ENCODE results near the gene SENP6. TPM values are rescaled to one million over a fixed set of nuclear protein-coding genes. Genes with fewer than 3 reads are reported as not detected.

The SENP6 gene
- total RNA-seq, 1 experiment from 2014 or later = 90.9 TPM

GRCh38 chr6:75752365-75752764 lies 150.7 kb downstream of the SENP6 start:
- peaks cover 16% of the 10 kb centered on the region for H3K4me1 Mint-ChIP-seq
- H3K9me3 Mint-ChIP-seq = no peaks in the 10 kb centered on the region
- H3K36me3 Mint-ChIP-seq = no peaks in the 10 kb centered on the region
- no peak for ATAC-seq
- no peak overlapping the region for H3K27ac Mint-ChIP-seq
- CTCF ChIA-PET = no interaction called here
- TF ChIP-seq TCF7 (CRISPR knock-in tag; IDR thresholded peaks at IDR 0.05; ENCODE audit: low read depth) = no peak
- no peak for TF ChIP-seq NR1H2 (CRISPR knock-in tag; IDR thresholded peaks at IDR 0.05)
- no peak for TF ChIP-seq FOXK1 (CRISPR knock-in tag; IDR thresholded peaks at IDR 0.05)
- TF ChIP-seq E2F5 (CRISPR knock-in tag; IDR thresholded peaks at IDR 0.05) = no peak
- no peak for TF ChIP-seq ZNF138 (CRISPR knock-in tag; conservative IDR thresholded peaks at IDR 0.05)
- TF ChIP-seq ZNF121 (CRISPR knock-in tag; IDR thresholded peaks at IDR 0.05) = no peak
- TF ChIP-seq ZNF263 (CRISPR knock-in tag; IDR thresholded peaks at IDR 0.05; ENCODE audit: low read depth) = no peak
- TF ChIP-seq ATF3 (CRISPR knock-in tag; conservative IDR thresholded peaks at IDR 0.05) = no peak
- TF ChIP-seq ZNF512 (CRISPR knock-in tag; IDR thresholded peaks at IDR 0.05; ENCODE audit: borderline replicate concordance) = no peak
- TF ChIP-seq CTCF (IDR thresholded peaks at IDR 0.05) = no peak
- no peak for TF ChIP-seq ZNF423 (CRISPR knock-in tag; IDR thresholded peaks at IDR 0.05)
- TF ChIP-seq NFE2L1 (CRISPR knock-in tag; IDR thresholded peaks at IDR 0.05) = no peak
- TF ChIP-seq ELF4 (CRISPR knock-in tag; IDR thresholded peaks at IDR 0.05; ENCODE audit: low read depth) = no peak
- no peak for TF ChIP-seq CREM (CRISPR knock-in tag; IDR thresholded peaks at IDR 0.05)
- no peak for TF ChIP-seq RORB (CRISPR knock-in tag; IDR thresholded peaks at IDR 0.05)
- no peak for TF ChIP-seq HMGA2 (CRISPR knock-in tag; IDR thresholded peaks at IDR 0.05)
- no peak for DNase-seq (ENCODE audit: low spot score)
- H3K4me3 Mint-ChIP-seq = no peak overlapping the region
- H3K27me3 Mint-ChIP-seq (ENCODE audit: low read depth) = peaks cover 6% of the 10 kb centered on the region
- POLR2A ChIA-PET = no interaction called here

GRCh38 chr6:75755704-75756103 lies 154.0 kb downstream of the SENP6 start:
- Mint-ChIP-seq H3K4me3 (no peak overlapping the region), H3K27ac (no peak overlapping the region), H3K4me1 (peaks cover 18% of the 10 kb centered on the region), H3K27me3 (ENCODE audit: low read depth) (no peaks in the 10 kb centered on the region), H3K36me3 (no peaks in the 10 kb centered on the region), H3K9me3 (no peaks in the 10 kb centered on the region)
- TF ChIP-seq ZNF232 (CRISPR knock-in tag; IDR thresholded peaks at IDR 0.05) (no peak), ZNF425 (CRISPR knock-in tag; conservative IDR thresholded peaks at IDR 0.05) (no peak), OVOL2 (CRISPR knock-in tag; IDR thresholded peaks at IDR 0.05; ENCODE audit: borderline replicate concordance) (no peak), ATF3 (CRISPR knock-in tag; conservative IDR thresholded peaks at IDR 0.05) (no peak), FOXP1 (CRISPR knock-in tag; IDR thresholded peaks at IDR 0.05; ENCODE audit: borderline replicate concordance) (no peak), NR3C1 (CRISPR knock-in tag; conservative IDR thresholded peaks at IDR 0.05; ENCODE audit: low read depth) (no peak)
- ATAC-seq (no peak), DNase-seq (ENCODE audit: low spot score) (no peak)
- ChIA-PET POLR2A (no interaction called here), CTCF (no interaction called here)

Data from WTC11 (cell line).